EL (cell line): Measurements from ENCODE around the gene PUDP.
"Not testable (repeated sequence)": the region's sequence is repeated elsewhere in the genome, so short reads cannot be mapped to it uniquely, and the experiment has no call there.

ENCODE experiments used
- DNase-seq: peaks from one replicate; pipeline ENCODE4 v3.0.0-alpha.2; 2016

PUDP gene

DNA sequence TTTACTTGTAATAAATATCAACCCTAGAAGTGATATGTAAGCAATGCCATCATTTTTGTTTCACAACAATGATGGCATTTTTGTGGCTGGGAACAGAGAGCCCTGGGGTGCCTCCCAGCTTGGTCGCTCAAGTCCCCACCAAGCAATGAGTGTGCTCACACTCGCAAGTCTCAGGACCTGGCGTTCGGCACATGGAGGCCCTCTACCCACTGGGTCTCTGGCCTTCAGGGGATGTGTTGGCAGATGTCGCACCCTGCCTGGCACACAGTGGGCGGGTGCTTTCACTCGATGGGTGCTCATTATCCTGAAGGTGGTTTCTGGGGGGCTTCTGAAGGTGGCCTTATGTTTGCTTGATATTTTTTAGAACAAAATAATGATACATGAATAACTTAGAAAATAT lies 75.1 kb downstream of the PUDP start:
- no peak for DNase-seq

DNA sequence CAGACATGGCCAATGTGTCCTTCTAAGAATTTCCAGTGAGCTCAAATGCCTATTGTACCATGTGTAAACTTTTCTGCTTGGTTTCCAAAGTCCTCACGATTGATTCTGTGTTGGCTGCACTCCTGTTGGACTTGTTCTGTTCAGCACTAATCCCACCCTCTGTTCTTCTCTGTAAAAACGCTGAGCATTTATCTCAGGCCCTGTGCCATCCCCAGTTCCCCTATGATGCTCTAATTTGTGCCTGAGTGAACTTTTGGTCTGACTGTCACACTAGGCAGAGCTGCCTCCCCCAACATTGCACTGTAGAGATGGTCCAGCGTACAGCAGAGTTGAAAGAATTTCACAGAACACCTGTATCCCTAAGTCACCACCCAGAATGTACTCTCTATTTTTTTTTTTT lies 76.6 kb downstream of the PUDP start:
- DNase-seq = no peak

DNA sequence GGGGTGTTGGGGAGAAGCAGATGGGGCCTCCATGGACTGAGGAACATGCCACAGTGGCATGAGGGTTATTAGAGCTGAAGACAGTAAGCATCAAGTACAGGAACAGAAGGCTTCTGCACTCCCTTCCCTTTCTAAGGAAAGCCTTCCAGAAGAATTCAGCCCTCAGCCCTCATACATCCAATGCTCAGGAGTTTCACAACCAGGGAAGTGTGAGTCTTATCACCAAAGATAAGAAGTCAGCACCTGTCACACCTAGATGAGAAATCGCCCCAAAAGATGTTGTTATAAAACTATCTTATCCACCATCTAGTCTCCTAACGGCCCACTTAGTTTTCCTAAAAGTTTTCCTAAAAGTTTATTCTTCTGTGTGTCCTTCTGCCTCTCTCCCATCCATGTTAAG lies 78.4 kb downstream of the PUDP start:
- no peak for DNase-seq

- DNase-seq = peak; percentile 4
These were observed 79.0 kb downstream of the PUDP start for GRCh38 chrX:7068939-7069367.

DNA sequence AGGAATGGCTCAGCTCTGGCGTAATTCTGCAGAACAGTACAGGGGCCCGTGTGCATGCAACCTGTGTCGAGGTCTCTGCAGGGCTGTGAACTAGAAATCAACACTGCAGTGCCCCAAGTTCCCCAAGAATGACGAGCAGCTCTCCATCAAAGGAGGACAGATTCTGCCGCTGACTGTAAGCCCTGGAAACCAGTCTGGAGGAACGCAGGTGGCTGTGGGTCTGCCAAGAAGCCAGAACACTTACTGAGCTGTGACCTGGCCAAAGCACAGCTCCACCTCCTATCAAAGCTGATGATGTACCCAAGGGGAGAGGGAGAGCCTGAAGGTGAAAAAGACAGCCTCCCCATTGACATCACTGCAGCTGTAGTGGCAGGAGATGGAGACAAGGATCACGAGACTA lies 80.7 kb downstream of the PUDP start:
- DNase-seq = no peak

DNA sequence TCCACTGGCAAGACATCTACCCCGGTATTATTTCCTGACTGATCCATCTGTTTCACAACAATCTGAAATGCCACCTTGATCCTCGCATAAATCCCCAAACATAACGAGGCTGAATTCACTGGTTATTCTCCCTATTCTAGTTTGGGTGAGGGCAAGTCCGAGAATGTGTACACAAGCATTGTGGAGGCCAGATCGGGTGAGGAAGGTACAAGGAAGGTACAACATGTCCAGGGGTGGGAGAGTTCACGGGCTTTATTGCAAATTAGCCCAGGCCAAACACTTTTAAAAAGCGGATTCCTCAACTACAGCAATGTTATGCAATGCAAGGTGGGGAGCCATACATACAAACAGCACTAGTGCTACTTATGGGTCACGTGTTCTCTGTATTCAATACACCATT lies 82.5 kb downstream of the PUDP start:
- no peak for DNase-seq

GRCh38 chrX:7062903-7063302 lies 85.0 kb downstream of the PUDP start:
- DNase-seq = no peak

GRCh38 chrX:7062276-7062675 lies 85.7 kb downstream of the PUDP start:
- DNase-seq = peak; percentile 25

DNA sequence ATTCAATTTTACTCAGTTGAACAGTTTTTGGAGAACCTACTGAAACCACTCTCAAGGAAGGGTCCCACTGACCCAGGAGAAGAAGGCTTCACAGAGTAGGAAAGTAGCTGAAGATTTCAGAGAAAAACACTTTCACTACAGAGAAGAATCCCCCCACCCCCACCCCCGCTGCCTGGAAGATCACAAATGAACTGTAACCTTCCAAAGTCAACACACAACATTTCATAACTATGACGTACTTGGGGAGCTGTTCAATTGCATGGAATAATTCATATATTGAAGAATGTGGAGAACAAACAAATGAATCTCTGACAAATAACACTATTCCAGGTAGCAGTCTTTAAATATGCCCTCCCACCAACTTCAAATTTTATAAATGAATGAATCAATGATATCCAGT lies 86.5 kb downstream of the PUDP start:
- no peak for DNase-seq

DNA sequence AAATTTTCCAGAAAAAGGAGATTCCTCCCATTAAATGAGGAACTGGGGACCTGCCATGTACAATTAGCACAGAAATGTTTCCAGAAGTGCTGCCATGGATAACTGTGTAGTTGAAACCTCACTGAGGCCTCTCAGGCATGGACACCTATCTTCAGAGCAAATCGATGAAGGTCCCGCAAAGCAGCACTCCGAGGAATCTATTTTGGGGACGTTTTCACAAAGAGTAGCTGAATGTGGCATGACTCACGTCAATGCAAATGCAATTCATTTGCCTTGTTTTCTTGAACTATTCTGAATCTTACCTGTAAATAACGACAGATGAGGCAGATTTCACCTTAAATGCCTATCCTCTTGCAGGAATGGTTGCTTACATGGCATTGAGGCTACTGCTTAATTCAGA lies 87.5 kb downstream of the PUDP start:
- no peak for DNase-seq

GRCh38 chrX:7059859-7060258 lies 88.1 kb downstream of the PUDP start:
- DNase-seq = no peak

DNA sequence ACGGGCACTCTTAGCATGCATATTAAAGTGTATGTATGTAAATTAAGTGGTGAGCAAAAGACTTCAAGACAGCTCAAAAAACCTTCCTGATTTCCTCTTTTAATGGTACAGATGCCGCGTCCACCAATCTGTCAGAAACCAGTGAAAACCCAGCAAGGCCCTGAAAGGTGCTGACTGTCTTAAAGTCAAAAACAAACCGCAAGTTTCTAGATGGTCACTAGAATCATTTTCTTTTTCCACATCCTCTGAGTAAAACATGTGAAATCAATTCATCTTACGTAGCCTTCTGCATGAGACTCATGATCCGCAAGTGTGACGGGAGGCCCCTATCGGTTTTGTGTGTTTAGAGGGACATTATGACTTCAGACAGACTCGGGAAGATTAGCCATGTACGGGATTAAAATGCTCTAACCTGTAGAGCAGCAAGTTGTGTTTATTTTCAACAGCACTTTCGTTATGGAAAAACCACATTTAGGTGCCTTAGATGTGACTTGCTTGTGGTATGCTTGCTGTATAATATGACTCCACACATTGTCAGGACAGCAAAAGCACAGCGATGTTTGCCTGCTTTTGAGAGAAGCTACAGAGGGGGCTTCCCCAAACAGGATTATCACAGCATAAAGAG lies 88.6 kb downstream of the PUDP start:
- no peak for DNase-seq

DNA sequence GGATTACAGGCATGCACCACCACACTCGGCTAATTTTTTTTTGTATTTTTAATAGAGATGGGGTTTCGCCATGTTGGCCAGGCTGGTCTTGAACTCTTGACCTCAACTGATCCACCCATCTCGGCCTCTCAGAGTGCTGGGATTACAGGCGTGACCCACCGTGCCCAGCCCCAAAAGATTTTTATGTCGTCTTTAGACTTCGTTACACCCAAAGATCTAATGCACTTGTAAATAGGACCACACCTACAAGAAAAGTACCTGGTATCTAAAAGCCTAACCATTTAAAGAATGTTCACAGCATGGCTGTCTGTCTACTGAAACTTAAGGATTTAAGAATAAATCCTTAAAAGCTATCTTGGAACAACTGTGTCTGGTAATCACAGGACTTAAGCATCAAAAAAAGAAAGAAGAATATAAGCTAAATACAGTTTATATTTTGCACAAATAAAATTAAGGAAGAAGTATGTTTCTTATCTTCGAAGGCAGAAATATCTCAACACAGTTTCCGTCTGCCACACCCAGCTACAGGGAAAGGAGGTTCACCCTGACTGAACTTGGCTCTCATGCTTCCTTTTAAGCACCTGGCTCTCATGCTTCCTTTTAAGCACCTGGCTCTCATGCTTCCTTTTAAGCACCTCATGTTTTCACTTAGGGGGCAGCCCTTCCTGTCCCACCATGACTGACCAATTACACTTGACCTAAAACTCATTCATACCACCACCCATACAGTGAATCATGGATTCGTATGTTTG lies 92.4 kb downstream of the PUDP start:
- DNase-seq = no peak

- no peak for DNase-seq
These were observed 93.4 kb downstream of the PUDP start for GRCh38 chrX:7054219-7055216.

DNA sequence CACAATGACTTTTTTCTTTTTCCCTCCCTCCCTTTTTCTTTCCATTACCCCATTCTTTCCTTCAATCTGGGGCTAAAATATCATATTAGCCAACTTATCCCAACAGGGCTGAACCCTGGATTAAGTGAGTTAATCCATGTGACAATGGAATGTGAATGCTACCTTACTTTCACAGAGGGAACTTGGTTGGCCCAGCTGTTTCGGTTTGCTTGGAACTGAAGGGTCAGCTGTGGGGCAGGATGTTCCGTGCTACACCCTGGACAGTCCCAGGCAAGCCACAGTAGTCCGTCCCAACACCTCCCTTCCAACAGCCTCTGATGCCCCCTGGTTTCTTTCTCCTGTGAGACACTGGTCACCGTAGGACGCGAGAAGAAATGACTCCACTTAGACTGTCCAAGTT lies 95.4 kb downstream of the PUDP start:
- no peak for DNase-seq

GRCh38 chrX:7050271-7050670 lies 97.7 kb downstream of the PUDP start:
- DNase-seq = no peak

- DNase-seq = no peak
These were observed 100.0 kb downstream of the PUDP start for GRCh38 chrX:7047951-7048350.

- DNase-seq = no peak
These were observed 102.6 kb downstream of the PUDP start for GRCh38 chrX:7045238-7045955.

DNA sequence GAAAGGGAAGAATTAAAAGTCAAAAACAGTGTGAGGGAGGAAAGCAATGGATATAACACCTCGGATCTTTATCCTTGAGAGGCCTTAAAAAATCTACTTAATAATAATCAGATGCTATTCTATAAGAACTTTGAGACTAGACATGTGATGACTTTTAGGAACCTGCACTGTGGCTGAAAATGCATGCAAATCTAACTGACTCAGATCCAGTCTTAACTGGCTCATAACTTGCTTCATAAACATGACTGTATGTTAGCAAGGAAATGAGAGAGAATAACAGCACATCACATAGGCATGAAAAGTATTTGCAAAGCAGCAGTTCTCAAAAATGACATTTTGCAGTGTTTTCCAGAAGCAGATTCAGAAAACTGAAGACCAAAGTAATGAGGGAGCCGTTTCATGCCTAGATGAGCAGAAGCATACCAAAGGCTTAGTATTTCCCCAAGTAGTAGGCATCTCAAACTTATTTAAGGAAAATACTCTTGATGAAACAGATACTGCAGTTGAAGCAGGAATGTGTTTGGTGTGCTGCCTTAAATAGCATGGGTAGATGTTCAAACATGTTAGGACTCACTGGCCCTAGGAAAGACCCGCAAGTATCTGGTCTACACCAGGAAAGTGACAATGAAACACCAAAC lies 104.0 kb downstream of the PUDP start:
- DNase-seq = peak; percentile 64

GRCh38 chrX:7028246-7028645 lies 119.7 kb downstream of the PUDP start:
- DNase-seq = peak; percentile 0

DNA sequence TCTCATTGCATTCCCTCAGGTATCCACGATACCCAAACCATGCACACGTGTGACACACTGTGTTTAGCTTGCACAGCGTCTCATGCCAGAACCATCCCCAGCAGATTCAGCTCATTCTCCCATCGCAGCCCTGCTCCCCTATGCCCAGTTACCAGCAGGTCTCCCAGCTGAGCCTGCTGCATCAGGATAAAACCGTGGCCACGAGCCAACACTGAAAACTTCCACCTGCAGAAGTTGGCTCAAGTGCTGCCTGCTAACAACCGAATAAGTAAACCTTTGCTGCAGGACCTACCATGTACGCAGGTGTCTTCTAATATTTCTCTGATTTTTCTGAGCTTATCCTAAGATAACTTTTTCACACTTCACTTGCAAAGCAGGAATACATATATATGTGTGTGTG lies 120.9 kb downstream of the PUDP start:
- DNase-seq = no peak

GRCh38 chrX:7026365-7026764 lies 121.6 kb downstream of the PUDP start:
- not testable (repeated sequence) for DNase-seq
